ENCODE measurements around the gene TAX1BP1.

The TAX1BP1 gene

GRCh38 chr7:27876756-27877155 is 136.8 kb downstream of the TAX1BP1 start:
- no peak for DNase-seq
- no peak overlapping the region for H3K14ac ChIP-seq (ENCODE audit: low read length in 2 of 2)
- H3K4me1 ChIP-seq (ENCODE audit: control insufficient read depth, insufficient read depth, low read depth, low read length): peaks cover 24% of the 10 kb centered on the region
- H3K36me3 ChIP-seq (ENCODE audit: control insufficient read depth in 1 of 2, insufficient read depth in 2 of 2, low read depth in 1 of 2, low read length in 2 of 2): no peaks in the 10 kb centered on the region
- no peak overlapping the region for H2BK120ac ChIP-seq (ENCODE audit: low read depth, low read length)
- H2AK5ac ChIP-seq (ENCODE audit: low read length, severe bottlenecking): peak overlapping the region; percentile 31
- no peak overlapping the region for H3K18ac ChIP-seq (ENCODE audit: low read depth in 1 of 2, low read length in 2 of 2)
- H3K79me1 ChIP-seq (replicated peaks; ENCODE audit: low read length, poor library complexity, severe bottlenecking): peaks cover 17% of the 10 kb centered on the region
- no peaks in the 10 kb centered on the region for H3K9me3 ChIP-seq (ENCODE audit: control insufficient read depth, low read length)
- no peak overlapping the region for H2AFZ ChIP-seq (ENCODE audit: low read depth, low read length)
- no peak overlapping the region for H2BK5ac ChIP-seq (ENCODE audit: low read depth, low read length, poor library complexity, severe bottlenecking)
- no peak overlapping the region for H3K27ac ChIP-seq (ENCODE audit: low read length, poor library complexity, severe bottlenecking)
- H3K9ac ChIP-seq (ENCODE audit: low read length): no peak overlapping the region
- H3K4me2 ChIP-seq (ENCODE audit: low read length, poor library complexity, severe bottlenecking): no peak overlapping the region
- H3K4ac ChIP-seq (ENCODE audit: low read depth in 1 of 2, low read length in 2 of 2): no peak overlapping the region
- no peak overlapping the region for H3K23ac ChIP-seq (ENCODE audit: low read length in 2 of 2)
- H2BK12ac ChIP-seq (ENCODE audit: low read length in 2 of 2): no peak overlapping the region
- H4K91ac ChIP-seq (ENCODE audit: low read length): no peak overlapping the region
- H3K27me3 ChIP-seq (ENCODE audit: control insufficient read depth in 1 of 2, insufficient read depth in 1 of 2, low read length in 2 of 2): no peaks in the 10 kb centered on the region
- H3K4me3 ChIP-seq (ENCODE audit: insufficient read depth in 1 of 2, low read depth in 1 of 2, low read length in 2 of 2): no peak overlapping the region
- H4K8ac ChIP-seq (ENCODE audit: low read length): no peak overlapping the region
- 82% methylated on average over 8 of the region's 8 CpGs for WGBS
- H2BK15ac ChIP-seq (ENCODE audit: low read depth, poor library complexity, severe bottlenecking): no peak overlapping the region

Data from mesenchymal stem cell (in vitro differentiated cells and primary cell).